Loucy (cell line): Measurements from ENCODE around the gene MAT1A.
A peak's percentile ranks its signal among the peaks of the same experiment; 100 is the strongest.

Source experiments
- H2AFZ ChIP-seq: fragments of 200-600 bp; sonication (generic); 2 replicates; pipeline ENCODE4 v1.6.0; 2016; ENCODE audit warnings: antibody characterized with exemption, mild to moderate bottlenecking, low read length, moderate library complexity
- H3F3A ChIP-seq: fragments of 200-600 bp; 2 replicates; pipeline ENCODE4 v1.6.0; 2016; ENCODE audit warnings: antibody characterized with exemption, low read depth, mild to moderate bottlenecking
- H3K27me3 ChIP-seq: fragments of 200-600 bp; sonication (generic); 2 replicates; pipeline ENCODE4 v1.6.1; 2014; ENCODE audit warnings: low read length, mild to moderate bottlenecking; ENCODE audit not compliant: insufficient read depth, poor library complexity, severe bottlenecking
- H3K36me3 ChIP-seq: fragments of 200-600 bp; sonication (generic); 2 replicates; pipeline ENCODE4 v1.6.1; 2016; ENCODE audit warnings: low read length; ENCODE audit not compliant: insufficient read depth
- H3K4me1 ChIP-seq: fragments of 200-600 bp; sonication (generic); 2 replicates; pipeline ENCODE4 v1.5.1; 2014; ENCODE audit warnings: low read length, mild to moderate bottlenecking; ENCODE audit not compliant: insufficient read depth, poor library complexity, severe bottlenecking
- H3K4me2 ChIP-seq: fragments of 200-600 bp; sonication (generic); 2 replicates; pipeline ENCODE4 v1.6.0; 2014; ENCODE audit warnings: antibody characterized with exemption, low read length, low read depth, mild to moderate bottlenecking; ENCODE audit not compliant: poor library complexity, severe bottlenecking
- H3K4me3 ChIP-seq: fragments of 200-600 bp; sonication (generic); 2 replicates; pipeline ENCODE4 v1.5.1; 2014; ENCODE audit warnings: low read length, mild to moderate bottlenecking, mixed read lengths; ENCODE audit not compliant: poor library complexity, severe bottlenecking
- H3K79me2 ChIP-seq: fragments of 200-600 bp; sonication (generic); 2 replicates; pipeline ENCODE4 v1.6.1; 2014; ENCODE audit warnings: low read length; ENCODE audit not compliant: insufficient read depth
- H3K9ac ChIP-seq: fragments of 200-600 bp; sonication (generic); 2 replicates; pipeline ENCODE4 v1.6.0; 2014; ENCODE audit warnings: mild to moderate bottlenecking, low read depth, low read length, moderate library complexity; ENCODE audit not compliant: poor library complexity, severe bottlenecking
- H3K9me2 ChIP-seq: fragments of 200-600 bp; sonication (generic); replicated peaks from 2 replicates; pipeline ENCODE4 v1.6.1; 2016; ENCODE audit warnings: low read depth, low read length, mixed read lengths
- H3K9me3 ChIP-seq: fragments of 200-600 bp; sonication (generic); 2 replicates; pipeline ENCODE4 v1.6.1; 2014; ENCODE audit warnings: mild to moderate bottlenecking, antibody characterized with exemption, low read length, low read depth; ENCODE audit not compliant: insufficient read depth
- H4K20me1 ChIP-seq: fragments of 200-600 bp; sonication (generic); 2 replicates; pipeline ENCODE4 v1.6.0; 2014; ENCODE audit warnings: antibody characterized with exemption, low read length, mild to moderate bottlenecking; ENCODE audit not compliant: insufficient read depth, poor library complexity, severe bottlenecking
- CTCF ChIP-seq: fragments of 200-600 bp; sonication (generic); conservative IDR thresholded peaks from 2 replicates; pipeline ENCODE4 v1.5.1; 2014; ENCODE audit warnings: mild to moderate bottlenecking, antibody characterized with exemption, low read length
- EZH2phosphoT487 ChIP-seq: fragments of 200-600 bp; IDR thresholded peaks from 2 replicates; pipeline ENCODE4 v1.6.1; 2018; ENCODE audit warnings: antibody characterized with exemption, mild to moderate bottlenecking, moderate library complexity, borderline replicate concordance

The MAT1A gene

GRCh38 chr10:80265740-80266512 lies 23.5 kb downstream of the MAT1A start:
- Histone ChIP-seq H3K79me2 (no peaks in the 10 kb centered on the region), H3K9ac (no peak overlapping the region), H2AFZ (peak overlapping the region; percentile 47), H3F3A (no peaks in the 10 kb centered on the region), H3K4me2 (no peak overlapping the region), H3K4me3 (no peak overlapping the region), H3K4me1 (peaks cover 3% of the 10 kb centered on the region), H3K36me3 (no peaks in the 10 kb centered on the region), H3K27me3 (no peaks in the 10 kb centered on the region), H3K9me2 (no peaks in the 10 kb centered on the region), H3K9me3 (no peaks in the 10 kb centered on the region), H4K20me1 (no peaks in the 10 kb centered on the region)
- no peak for TF ChIP-seq EZH2phosphoT487
- no peak for TF ChIP-seq CTCF

GRCh38 chr10:80264081-80265056 lies 25.1 kb downstream of the MAT1A start:
- no peak for TF ChIP-seq CTCF
- TF ChIP-seq EZH2phosphoT487 = no peak
- no peak overlapping the region for H3K9ac ChIP-seq
- no peaks in the 10 kb centered on the region for H4K20me1 ChIP-seq
- no peaks in the 10 kb centered on the region for H3K79me2 ChIP-seq
- no peak overlapping the region for H2AFZ ChIP-seq
- no peak overlapping the region for H3K4me3 ChIP-seq
- H3K36me3 ChIP-seq = no peaks in the 10 kb centered on the region
- H3K9me3 ChIP-seq = no peaks in the 10 kb centered on the region
- H3K4me2 ChIP-seq = no peak overlapping the region
- peaks cover 8% of the 10 kb centered on the region for H3K4me1 ChIP-seq
- no peaks in the 10 kb centered on the region for H3K27me3 ChIP-seq
- H3K9me2 ChIP-seq = no peaks in the 10 kb centered on the region
- no peaks in the 10 kb centered on the region for H3F3A ChIP-seq

GRCh38 chr10:80261316-80262030 lies 28.0 kb downstream of the MAT1A start:
- H3K9ac ChIP-seq = no peak overlapping the region
- no peaks in the 10 kb centered on the region for H4K20me1 ChIP-seq
- no peak overlapping the region for H2AFZ ChIP-seq
- H3K4me2 ChIP-seq = no peak overlapping the region
- TF ChIP-seq EZH2phosphoT487 (no peak), CTCF (no peak)
- no peaks in the 10 kb centered on the region for H3K9me3 ChIP-seq
- no peaks in the 10 kb centered on the region for H3K27me3 ChIP-seq
- H3K4me3 ChIP-seq = no peak overlapping the region
- no peaks in the 10 kb centered on the region for H3K36me3 ChIP-seq
- H3K4me1 ChIP-seq = peaks cover 8% of the 10 kb centered on the region
- H3K79me2 ChIP-seq = no peaks in the 10 kb centered on the region
- H3K9me2 ChIP-seq = no peaks in the 10 kb centered on the region
- no peaks in the 10 kb centered on the region for H3F3A ChIP-seq
